ENCODE data around the gene CEP126. TPM values are rescaled to one million over a fixed set of nuclear protein-coding genes. Genes with fewer than 3 reads are reported as not detected.

Gene CEP126, protein sequence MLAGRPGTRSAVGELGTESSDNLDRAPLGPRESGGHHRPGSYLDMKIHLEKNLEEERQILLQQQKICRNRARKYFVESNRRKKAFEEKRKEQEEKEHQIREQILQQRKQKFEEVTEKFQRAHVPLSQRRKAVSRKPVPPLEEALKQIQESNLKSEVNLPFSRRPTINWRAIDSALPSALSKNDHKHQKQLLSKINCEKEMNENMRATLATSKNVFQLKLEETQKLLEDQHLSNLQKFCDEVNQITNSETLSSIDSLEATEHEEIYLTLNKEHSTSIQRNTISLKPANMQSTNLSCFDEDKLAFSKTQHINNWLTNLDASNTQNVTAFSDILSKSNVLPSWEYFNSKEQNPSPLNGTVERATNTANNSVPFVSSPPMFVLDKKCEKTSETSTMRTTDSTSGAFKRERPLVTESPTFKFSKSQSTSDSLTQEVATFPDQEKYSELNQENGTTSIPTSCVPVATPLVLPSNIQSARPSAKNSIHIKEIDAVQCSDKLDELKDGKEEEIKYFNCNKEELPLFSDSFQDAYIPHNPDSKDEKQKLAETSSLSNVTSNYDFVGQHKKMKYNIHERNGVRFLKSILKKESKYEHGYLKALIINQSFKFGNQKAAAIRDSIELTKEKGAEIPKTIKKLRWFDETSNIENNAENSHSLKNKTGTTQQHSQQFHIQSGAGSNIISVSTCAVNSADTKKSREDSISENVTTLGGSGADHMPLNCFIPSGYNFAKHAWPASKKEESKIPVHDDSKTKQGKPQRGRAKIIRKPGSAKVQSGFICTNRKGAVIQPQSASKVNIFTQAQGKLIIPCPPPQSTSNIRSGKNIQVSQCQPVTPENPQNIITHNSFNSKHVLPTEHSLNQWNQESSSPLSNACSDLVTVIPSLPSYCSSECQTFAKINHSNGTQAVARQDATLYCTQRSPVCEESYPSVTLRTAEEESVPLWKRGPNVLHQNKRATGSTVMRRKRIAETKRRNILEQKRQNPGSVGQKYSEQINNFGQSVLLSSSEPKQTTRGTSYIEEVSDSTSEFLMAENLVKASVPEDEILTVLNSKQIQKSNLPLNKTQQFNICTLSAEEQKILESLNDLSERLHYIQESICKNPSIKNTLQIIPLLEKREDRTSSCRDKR
- total RNA-seq (2022; extraction: Qiagen RNA extraction): 2.9 to 4.1 TPM (median 3.4 TPM) in 5 replicates

DNA sequence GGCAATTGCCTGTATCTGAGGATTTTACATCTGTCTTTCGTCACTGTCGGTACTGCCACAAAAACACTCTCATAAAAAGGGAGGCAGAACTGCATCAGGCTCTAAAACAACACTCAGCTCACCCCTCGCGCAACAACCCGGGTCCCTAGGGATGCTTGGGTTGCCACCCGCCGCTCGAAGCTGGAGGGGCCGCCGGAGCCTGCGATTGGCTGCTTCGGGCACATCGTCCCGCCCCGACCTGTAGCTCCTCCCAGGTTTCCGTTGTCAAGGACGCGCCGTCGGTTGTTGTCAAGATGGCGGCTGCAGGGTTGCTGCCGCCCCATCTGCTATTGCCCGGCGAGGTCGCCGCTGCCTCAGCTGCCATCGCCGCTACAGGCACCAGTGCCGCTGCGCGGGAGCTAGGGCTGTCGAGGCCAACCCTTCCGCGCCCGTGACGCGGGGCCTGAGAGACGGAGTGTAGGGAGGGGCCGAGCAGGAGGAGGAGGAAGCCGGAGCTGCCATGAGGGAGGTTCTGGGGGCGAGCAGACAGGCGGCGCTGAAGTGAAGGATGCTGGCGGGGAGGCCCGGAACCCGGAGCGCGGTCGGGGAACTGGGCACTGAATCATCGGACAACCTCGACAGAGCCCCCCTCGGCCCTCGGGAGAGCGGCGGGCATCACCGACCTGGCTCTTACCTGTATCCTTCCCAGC lies at the start of gene CEP126:
Gene CEP126, plus strand, starts transcription at position 273 of the 689 bp plus-strand sequence. Its CDS starts 275 bp downstream, at position 548.

DNA sequence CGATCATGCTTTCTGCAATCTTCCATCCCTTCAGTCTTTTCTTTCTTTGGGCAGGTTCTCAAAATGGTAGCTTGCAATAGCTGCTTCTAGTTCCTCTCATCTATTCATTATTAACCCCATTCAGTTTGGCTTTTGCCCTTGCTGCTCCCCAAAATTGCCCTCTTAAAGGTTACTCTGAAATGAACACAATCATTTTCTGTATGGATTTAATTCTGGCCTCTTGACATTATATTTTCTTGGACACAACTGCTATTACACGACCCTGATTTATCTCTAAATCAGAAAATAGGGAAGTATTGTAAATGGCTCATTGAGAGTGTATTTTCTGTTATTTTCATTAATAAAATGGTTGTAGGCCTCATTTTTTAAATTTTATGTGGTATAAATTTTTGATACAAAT lies 1.6 kb downstream of the CEP126 start, which contains the start of gene ANGPTL5:
Gene ANGPTL5, minus strand, starts transcription at position 101 of the 400 bp plus-strand sequence. CDS start 8,613 bp downstream, outside the sequence.

DNA sequence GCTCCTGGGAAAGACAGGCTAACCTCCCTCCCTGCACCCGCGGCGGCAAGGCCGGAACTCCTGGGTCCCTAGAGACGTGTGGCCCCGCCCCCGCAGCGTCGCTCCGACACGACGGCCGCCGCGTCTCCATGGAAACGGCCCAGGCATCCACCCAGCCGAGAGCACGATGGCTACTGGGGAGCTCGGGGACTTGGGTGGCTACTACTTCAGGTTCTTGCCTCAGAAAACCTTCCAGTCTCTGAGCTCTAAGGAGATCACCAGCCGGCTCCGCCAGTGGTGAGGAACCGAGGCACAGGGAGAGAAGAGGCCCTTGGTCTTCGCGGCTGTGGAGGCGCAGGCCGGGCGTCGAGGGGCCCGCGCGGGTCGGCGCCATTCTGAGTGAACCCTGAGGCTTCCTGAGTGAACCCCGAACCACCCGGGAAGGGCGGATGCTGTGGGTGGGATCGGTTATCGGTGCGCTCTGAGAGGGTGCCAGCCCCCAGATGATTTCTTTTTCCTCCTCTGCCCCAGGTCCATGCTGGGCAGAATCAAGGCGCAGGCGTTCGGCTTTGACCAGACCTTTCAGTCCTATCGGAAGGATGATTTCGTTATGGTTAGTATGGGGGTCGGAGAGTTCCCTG lies 132.6 kb downstream of the CEP126 start, which contains the start of gene CFAP300:
Gene CFAP300, plus strand, starts transcription at position 133 of the 620 bp plus-strand sequence. Its CDS starts 34 bp downstream, at position 167.

Other genes starting within 250 kb of the CEP126 start
- 0.05 TPM in 2 of 5 replicates, not detected in the others for gene ANGPTL5, start 1.5 kb downstream of the CEP126 start, total RNA-seq (2022; extraction: Qiagen RNA extraction)
- gene CFAP300, start 132.4 kb downstream of the CEP126 start, total RNA-seq (2022; extraction: Qiagen RNA extraction): 4.9 to 6.9 TPM (median 6.1 TPM) in 5 replicates
- gene YAP1, start 195.4 kb downstream of the CEP126 start, total RNA-seq (2022; extraction: Qiagen RNA extraction): 45.1 to 59.7 TPM (median 56.6 TPM) in 5 replicates